ENCODE data around the gene SLC16A13.
A peak's percentile ranks its signal among the peaks of the same experiment; 100 is the strongest.

The SLC16A13 gene

DNA sequence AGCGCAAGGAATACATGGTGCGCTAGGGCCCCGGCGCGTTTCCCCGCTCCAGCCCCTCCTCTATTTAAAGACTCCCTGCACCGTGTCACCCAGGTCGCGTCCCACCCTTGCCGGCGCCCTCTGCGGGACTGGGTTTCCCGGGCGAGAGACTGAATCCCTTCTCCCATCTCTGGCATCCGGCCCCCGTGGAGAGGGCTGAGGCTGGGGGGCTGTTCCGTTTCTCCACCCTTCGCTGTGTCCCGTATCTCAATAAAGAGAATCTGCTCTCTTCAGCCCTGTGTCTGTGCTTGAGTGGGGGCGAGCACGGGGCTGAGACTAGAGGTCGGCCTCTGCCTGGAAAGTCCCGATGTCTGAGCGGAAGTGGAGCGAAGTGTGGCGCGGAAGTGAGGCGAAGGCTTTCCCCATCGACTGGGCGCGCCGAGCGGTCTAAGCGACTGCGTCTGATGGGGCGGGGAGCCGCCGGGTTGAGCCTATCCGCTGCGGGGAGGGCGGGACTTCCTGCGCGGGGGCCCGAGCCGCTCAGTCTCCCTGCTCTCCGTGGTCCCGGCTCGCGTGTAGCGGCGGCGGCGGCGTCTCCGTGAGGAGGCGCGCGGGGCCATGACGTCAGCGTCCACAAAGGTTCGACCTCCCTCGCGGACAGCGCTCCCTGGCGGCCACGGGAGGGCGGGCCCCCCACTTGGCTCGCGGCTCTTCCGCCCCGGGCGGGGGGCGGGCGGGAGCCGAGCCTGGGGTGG lies 21.4 kb upstream of the SLC16A13 start:
- peak; percentile 81 to 91 for DNase-seq

DNA sequence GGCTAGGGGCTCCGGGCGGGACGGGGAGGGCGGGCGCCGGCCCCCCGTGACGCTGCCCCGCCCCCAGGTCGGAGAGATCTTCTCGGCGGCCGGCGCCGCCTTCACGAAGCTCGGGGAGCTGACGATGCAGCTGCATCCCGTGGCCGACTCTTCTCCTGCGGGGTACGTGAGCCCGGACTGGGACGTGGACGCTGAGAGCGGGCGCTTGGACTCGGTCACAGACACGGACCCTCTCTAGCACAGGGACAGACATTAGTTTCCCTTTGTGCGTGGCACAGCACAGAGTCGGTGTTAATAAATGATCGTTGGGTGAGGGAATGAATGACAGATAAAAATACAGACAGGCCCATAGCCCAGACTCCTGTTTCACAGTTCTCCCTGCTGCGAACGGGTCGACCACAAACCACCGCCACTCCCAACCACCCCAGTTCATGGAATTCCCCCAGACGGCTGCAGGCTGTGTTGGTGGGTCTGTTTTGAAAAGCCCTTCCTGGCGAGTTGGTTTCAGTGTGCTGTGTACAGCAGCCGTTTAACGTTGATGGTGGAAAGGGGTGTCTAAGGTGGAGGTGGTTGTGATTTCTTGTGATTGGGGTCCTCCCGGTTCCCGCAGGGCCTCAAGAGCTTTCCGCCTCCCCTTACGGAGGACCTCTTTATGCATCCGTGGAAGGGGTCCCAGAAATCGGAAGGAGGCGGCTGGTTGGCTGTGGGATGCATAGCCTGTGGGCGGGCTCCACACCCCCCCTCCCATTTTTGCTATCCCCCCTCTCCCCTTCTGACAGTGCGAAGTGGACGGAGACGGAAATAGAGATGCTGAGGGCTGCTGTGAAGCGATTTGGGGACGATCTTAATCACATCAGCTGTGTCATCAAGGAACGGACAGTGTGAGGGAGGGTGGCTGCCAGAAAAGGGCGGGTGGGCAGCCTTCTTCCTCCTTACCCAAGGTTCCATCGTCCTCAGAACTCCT lies 20.5 kb upstream of the SLC16A13 start:
- DNase-seq, result no peak

DNA sequence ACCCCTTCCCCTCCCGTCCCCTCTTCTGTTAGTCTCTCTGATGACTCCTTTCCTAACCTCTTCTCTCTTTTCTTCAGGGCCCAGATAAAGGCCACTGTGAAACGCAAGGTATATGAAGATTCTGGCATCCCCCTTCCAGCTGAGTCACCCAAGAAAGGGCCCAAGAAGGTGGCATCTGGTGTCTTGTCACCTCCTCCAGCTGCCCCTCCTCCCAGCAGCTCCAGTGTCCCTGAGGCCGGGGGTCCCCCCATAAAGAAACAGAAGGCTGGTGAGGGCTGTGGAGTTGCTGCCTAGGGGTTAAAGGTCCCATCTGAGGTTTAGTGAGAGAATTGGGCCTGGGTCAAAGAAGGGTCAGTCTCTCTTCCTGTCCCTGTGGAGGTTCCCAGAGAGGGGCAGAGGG lies 19.4 kb upstream of the SLC16A13 start:
- DNase-seq, result no peak

DNA sequence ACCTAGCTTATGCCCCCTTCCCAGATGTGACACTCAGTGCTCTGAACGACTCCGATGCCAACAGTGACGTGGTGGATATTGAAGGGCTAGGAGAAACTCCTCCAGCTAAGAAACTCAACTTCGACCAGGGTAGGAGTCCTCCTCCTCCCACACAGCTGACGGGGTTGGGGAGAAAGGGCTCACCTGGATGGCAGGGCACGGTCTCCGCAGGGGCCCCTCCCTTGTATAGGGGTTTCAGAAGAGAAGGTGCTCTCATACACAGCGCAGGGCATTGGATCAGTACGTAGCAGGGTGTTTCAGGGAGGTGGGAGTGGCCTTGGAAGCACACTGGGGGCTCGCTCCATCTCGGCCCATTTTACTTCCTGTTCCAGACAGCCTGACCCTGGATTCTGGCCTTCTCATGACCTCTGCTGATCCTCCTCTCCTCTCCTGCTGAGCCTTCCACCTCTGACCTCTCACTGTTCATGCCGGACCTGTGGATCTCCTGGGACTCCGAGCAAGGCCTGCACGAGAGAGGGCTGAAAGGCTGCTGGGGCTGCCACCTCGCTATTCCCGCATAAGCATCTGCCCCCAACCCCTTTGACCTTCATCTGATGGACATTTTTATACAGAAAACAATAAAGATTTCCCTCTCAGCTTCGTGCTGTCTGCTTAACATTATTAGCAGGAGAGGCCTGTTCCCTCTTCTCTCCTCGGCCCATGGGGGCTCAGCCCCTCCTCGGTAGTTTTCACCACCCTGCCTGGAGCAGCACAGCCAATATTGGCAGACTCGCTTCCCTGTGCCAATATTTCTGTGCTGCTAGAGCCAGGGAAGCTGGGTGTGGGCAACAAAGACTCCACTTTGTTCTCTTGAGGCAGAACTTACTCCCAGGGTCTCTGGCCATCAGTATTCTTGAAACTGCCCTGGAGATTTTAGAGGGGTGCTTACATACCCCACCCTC lies 18.7 kb upstream of the SLC16A13 start:
- DNase-seq, result no peak

DNA sequence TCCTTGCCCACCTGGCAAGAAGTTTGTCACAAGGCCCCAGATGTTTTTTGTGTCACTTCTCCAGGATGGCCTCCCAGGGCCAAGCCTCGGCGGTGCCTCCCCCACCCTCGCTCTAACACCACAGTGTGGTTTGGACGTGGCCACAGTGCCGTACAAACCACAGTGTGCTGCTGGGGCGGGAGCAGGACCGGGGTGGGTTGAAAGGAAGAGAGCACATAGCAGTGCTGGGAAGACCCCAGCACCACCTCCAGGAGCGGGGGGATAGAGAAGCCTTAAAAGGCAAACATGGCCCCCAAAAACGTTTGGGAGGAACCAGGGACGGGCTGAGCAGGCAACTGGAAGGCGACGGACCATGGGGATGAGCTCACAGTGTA lies 18.0 kb upstream of the SLC16A13 start:
- DNase-seq, result no peak

DNA sequence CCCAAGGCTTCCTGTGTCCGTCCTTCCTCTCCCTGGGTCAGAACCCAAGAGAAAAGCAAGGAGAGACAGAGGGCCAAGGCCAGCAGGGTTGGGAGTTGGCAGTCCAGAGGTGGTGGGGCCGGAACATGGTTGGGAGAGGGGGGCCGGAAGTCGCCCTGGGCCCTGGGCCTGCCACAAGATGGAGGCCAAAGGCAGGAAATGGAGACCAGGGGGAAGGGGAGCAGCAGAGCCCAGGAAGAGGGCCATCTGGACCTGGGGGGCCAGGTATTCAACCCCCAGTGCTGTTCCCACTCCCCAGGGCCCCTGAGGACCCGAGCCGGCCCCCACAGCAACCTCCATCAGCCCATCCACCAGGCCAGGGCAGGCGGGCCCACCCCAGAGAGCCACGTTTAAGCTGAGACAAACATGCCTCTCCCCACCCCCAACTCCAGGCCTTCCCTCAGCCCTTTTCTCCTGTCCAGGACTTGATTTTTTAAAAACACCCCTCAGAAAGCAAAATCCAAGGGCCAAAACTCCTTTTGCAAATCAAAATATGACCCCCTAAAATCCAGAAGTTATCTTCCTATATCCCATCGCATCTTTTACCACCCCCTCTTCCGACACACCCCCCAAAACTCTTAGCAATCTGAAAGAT lies 17.4 kb upstream of the SLC16A13 start:
- no peak for DNase-seq

DNA sequence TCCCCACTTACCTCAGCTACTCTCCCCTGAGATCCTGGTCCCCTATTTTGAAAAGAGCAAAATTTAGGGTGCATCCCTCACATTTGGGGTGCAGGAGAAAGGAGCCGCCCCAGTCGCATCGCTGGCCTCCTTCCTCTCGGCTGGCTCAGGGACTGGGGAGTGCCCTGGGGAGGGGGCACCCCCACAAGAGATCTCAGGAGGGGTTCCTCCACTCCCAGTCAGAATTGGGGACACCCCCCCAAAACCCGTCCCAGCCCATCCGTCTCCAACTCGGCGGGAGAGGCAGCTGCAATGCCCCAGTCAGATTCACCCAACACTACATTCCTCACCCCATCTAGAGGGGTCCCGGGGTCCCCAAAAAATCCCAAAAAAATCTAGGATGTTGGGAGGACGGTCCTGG lies 16.4 kb upstream of the SLC16A13 start:
- no peak for DNase-seq

DNA sequence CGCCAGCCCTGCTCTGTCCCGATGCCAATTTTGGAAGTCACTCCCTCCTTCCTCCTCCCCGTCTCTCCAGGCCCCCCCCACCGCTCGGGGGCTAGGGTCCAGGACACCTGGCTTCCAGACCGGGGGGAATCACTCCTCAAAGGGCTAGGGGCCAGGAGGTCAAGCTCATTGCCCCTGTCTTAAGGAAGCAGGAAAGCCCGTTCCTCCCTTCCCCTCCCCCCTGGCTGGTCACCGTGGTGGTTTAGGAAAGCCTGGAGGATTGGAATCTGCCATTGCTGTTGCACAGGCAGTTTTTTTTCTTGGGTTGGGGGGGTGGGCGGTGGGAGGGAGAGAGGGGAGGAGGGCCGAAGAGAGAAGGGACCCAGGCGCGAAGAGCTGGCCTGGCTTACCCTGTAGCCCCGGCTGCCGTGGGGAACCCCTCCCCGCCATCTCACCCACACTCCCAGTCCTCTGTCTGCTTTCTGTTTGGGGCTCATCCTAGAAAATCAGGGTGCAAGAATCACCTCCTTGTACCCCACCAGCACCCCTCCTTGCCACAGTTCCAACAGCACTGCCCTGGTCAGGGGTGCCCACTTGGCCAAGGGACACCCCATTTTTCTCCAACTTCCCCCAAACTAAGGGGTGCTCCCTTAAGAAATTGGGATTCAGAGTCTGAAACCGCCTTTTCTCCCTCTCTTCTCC lies 15.8 kb upstream of the SLC16A13 start:
- no peak for DNase-seq

DNA sequence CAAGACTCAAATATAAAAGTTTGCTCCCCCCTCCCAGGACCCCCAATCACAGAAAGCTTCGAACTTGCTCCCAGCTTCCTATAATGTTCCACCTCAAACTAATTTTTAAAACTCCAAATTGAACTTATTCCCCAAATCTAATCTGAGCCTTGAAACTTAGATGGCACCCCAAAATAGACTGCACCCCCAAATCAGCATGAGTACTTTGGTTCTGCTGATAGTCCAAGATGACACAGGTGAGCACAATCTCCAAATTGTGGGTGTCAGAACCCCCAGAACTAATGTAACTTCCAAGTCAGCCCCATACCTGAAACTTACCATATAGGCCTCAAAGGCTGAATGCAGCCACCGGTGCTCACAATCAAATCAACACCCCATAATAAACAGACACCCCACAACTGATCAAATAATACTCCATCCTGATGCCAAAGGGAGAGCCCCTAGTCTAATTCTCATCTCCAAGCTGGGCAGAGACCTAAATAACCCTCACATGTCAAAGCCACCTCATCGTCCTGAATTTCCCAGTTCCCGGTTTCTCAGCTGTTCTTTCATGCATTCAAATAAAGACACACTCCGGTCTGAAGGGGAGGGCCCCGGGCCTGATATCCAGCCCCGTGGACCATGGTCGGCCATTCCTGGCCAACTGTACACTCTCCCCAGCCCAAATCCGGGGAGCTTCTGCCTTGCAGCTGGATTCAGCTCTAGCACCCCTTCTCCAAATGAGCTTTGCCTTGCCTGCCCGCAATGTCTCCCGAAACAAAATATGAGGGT lies 14.7 kb upstream of the SLC16A13 start:
- no peak for DNase-seq

DNA sequence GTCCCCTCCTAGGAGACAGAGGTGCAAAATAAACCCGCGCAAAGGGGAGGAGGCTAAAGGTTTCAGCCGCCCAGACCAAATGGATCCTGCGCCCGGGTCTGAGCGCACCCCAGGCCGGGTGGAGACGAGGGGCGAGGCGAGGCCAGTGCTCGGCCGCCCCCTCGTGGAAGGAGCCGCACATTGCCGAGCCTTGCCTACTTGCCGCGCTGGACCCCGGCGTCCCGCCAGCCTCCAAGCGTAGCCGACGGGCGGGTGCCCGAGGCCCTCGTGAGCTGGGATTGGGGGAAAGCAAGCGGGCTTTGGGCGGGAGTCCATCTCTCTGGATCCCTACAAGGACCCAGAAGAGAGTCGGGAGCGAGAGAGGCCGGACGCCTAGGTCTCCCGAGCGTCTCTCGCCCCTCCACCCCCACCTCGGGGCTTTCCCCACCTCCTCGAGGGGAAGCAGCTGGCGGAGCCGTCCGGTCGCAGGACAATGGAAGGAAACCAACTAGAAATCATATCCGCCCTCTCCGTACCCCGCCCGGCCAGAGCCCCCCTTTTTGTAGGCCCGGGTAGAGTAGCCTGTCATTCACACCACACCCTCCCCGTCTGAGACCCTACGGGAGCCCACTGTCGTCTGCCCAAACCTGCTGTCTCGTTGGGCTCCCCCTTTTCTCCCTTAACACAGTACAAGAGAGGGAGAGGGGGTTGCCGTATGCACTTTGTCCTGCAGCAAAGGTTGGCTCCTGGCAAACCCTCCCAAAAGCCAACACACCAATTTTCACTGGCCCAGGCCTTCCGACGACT lies 13.6 kb upstream of the SLC16A13 start:
- no peak for DNase-seq

DNA sequence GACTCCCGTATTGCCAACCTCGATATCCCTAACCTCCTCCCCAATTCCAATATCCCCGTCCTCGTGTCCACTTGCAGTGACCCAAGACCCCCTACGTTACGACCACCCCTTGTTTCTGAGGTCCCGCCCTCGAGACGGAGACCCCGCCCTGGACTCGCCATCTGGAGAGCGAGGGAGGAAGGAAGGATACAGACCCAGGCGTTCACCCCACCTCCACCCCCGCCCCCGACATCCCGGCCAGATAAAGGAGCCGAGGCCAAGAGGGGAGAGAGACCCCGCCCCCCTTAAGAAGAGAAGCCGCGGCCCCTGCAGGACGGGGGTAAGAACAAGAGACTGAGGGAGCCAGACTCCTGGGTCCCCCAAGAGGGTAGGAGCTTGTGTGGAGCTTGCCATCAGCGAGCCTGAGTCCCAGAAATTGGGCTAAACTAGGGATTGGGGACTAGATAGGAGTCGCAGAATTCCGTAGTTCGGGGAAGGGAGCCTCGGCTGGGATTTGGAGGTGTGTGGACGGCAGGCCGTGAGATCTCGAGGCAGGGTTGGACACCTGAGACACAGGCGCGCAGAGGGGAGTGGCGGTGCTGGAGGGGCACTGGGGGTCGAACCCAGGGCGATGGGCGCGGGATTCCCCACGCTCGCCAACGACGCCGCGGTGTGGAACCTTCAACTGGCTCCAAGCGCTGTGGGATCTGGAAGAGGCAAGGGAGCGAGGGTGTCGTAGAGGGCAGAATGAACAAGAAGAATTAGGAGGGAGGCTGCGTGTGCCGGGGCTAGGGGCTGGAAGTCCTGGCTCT lies 12.8 kb upstream of the SLC16A13 start, which contains the start of gene BCL6B:
Gene BCL6B (plus strand): TSS at position 270 of the 791 bp plus-strand sequence. CDS start 622 bp downstream, outside the sequence.
- DNase-seq, result no peak

DNA sequence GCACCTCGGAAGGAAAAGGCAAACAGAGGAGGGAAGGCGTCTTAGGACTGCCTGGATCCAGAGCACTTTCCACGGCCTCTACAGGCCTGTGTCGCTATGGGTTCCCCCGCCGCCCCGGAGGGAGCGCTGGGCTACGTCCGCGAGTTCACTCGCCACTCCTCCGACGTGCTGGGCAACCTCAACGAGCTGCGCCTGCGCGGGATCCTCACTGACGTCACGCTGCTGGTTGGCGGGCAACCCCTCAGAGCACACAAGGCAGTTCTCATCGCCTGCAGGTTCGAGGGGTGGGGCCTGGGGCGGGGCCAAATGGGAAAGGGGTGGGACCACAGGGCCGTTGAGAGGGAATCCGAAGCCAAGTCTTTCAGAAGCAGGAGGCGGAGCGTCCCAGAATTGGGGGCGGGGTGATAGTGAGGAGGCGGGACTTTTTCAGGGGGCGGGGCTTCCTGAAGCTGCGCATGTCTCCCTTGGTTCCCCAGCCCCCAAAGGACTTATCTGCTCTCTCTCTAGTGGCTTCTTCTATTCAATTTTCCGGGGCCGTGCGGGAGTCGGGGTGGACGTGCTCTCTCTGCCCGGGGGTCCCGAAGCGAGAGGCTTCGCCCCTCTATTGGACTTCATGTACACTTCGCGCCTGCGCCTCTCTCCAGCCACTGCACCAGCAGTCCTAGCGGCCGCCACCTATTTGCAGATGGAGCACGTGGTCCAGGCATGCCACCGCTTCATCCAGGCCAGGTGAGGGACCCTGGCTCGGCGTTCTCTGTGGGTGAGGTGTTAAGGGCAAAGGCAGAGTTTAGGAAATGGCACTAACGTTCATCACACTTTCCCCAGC lies 12.0 kb upstream of the SLC16A13 start:
- no peak for DNase-seq

DNA sequence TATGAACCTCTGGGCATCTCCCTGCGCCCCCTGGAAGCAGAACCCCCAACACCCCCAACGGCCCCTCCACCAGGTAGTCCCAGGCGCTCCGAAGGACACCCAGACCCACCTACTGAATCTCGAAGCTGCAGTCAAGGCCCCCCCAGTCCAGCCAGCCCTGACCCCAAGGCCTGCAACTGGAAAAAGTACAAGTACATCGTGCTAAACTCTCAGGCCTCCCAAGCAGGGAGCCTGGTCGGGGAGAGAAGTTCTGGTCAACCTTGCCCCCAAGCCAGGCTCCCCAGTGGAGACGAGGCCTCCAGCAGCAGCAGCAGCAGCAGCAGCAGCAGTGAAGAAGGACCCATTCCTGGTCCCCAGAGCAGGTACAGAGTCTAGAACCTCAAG lies 11.4 kb upstream of the SLC16A13 start:
- no peak for DNase-seq

DNA sequence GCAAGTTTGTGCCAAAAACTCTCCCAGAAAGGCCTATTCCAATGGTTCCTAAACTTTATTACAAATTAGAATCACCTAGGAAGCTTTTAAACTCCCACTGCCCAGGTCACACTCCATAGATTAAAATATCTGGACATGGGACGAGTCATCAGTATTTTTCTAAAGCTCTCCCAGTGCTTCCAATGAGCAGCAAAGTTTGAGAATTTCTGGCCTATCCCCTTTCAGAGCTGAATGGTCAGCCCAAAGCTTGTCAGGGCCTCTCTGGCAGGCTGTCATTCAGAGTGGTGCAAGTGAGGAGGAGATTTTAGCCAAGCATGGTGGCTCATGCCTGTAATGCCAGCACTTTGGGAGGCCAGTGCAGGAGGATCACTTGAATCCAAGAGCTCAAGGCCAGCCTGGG lies 10.6 kb upstream of the SLC16A13 start:
- no peak for DNase-seq

DNA sequence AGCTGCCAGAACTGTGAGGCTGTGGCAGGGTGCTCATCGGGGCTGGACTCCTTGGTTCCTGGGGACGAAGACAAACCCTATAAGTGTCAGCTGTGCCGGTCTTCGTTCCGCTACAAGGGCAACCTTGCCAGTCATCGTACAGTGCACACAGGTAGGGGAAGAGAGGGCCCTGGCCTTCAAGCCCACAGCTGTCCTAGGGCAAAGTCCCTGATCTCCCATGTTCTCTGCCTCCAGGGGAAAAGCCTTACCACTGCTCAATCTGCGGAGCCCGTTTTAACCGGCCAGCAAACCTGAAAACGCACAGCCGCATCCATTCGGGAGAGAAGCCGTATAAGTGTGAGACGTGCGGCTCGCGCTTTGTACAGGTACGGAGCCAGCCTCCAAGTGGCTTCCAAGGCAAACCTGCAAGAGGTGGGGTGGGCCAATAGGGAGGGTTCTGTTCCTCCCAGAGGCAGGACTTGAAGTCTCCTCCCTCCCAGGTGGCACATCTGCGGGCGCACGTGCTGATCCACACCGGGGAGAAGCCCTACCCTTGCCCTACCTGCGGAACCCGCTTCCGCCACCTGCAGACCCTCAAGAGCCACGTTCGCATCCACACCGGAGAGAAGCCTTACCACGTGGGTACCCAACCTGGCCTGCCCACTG lies 9.2 kb upstream of the SLC16A13 start:
- no peak for DNase-seq

DNA sequence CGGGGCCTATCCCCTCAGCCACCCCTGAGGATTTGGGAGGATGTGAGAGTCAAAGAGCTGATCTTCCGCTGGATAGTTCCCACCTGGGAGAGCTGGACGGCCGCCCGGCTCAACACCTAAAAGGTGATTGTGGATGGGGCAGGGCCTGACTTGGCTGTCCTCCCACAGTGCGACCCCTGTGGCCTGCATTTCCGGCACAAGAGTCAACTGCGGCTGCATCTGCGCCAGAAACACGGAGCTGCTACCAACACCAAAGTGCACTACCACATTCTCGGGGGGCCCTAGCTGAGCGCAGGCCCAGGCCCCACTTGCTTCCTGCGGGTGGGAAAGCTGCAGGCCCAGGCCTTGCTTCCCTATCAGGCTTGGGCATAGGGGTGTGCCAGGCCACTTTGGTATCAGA lies 8.5 kb upstream of the SLC16A13 start:
- DNase-seq, result no peak

DNA sequence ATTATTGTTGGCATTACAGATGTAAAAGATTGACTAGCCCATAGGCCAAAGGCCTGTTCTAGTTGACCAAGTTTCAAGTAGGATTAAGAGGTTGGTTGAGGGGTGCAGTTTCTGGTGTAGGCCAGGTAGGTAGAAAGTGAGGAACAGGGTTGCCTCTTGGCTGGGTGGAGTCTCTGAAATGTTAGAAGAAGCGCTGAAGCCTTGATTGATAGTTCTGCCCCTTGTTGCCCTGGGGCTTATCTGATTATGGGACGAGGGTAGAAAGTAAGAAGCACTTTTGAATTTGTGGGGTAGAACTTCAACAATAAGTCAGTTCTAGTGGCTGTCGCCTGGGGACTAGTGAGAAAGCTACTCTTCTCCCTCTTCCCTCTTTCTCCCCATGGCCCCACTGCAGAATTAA lies 6.7 kb upstream of the SLC16A13 start:
- no peak for DNase-seq

DNA sequence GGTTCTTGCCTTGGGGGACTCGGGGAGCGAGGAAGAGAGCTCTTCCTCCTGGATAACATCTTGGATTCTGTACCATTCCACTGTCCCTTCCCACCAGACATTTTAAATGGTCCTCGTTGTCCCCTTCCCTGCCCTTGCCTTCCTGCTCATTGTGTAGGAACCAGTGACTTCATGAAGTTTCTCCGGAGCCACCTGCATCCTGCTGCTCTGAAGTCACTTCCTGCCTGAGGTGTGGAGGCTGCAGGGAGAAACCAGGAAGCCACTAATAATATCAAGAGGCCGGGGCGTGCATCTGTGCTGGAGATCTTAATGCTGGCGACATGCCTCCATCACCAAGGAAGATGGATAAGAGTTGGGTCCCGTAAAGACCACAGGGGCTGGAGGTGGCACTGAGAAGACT lies 6.2 kb upstream of the SLC16A13 start:
- no peak for DNase-seq
